ENCODE data around the gene LSAMP.

The LSAMP gene

DNA sequence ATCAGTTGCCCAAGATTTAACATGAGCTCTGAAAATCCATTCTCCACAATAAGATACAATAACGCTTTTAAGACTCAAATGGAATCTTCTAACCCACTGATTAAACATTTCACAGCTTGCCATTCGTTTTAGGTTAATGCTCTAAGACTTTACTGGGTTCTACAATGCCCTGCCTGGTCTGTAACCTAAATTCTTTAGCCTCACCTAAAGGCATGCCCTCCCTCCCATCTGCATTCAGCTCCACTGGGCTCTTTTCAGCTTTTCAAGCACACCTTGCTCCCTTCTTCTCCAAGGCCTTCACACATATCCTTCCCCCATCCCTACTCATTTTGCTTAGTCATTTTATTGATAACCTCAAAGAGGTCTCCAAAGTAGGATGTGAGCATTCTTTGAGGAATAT is 290.9 kb downstream of the LSAMP start:
- DNase-seq, result no peak

DNA sequence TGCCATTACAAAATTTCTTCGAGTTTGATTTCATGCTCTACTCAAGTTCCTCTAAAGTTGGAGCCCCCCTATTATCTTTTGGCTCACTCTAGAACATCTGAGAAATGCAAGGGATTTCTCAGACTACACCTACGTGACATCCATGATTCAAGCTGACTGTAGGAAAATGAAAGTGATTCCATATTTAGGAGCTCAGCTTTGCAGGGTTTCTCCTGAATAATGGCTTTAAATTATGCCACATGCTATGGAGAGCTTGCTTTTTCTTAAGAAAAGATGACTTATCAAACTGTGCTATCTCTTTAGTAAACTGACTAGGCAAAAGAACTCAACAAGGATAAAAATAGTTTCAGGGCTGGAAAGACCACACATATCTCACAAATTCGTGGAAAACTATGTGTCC is 292.1 kb downstream of the LSAMP start:
- no peak for DNase-seq

DNA sequence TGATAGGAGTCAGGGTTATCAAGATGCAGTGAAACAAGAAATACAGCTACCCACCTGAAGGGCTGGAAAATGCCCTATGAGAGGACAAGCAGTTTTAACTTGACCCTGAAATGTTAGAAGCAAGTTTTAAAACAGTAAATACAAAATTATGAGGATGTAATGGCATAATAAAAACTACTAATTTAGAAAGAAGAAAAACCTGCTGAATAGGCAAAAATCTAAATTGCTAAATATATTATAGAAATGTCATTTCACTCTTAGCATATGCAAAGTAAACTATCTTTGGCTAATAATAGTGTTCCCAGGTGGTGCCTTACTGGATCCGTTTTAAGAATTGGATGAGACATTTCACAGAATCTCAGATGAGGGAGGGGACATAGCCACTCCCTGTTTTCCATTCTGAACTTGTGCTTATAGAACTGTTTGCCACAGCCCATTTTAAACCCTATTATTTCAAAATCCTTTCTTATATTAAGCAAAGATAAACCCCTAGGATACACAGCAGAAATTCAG is 294.6 kb downstream of the LSAMP start:
- DNase-seq, result no peak

DNA sequence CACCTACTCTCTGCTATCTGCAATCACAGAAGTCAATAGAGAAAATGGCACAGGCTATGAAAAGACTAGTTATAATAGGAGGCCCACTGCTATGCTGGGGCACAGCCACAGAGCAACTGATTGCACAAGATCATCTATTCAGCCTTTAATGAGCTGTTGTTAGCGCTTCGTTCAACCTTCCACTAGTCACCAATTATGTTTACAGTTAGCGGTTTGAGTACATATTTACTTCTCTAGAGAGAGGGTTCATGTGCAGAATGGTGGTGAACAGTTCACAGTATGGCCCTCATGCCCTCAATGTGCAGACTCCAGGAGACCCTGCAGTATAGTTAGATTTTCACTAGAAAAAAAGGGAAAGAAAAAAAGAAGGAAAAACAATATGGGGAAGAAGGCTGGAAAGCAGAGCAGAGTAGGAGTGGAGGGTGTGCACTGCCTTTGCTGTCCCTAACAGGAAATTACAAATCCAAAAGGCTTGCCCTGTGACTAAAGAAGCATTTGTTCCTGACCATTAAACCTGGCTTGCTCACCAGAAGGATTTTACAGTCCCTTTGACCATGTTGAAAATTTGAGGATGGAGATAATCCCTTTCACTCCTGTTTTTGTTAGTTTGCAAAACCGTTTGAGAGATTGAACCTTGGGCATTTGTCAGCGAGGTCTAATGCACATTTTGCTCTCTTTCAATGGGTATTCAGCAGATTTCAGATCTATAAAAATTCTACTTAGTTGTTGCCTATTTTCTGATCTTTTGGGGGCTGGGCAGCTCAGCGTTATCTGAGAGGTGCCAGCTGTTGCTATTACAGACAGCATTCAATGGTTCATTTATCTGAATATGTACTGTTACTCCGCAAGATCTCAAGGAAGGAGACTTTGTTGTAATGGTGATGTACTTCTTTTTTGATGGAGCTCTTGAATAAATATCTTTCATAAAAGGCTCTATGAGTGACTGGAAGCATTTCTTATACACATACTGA is 296.1 kb downstream of the LSAMP start:
- DNase-seq, result no peak

DNA sequence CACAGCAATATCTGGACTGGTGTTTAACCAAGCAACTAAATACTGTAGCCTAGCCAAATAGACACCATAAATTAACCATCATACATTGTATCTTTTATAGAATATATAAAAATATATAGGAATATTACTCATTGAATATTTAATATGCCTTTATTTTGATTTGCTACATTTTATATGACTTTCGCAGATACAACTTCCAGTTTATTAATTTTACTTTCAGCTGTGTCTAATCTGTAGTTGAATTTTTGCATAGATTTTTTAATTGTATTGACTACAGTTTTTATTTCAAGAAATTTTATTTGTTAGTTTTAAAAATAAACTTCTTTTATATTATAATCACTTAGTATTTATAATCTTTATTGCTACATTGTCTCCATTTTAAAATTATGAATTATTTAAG is 299.7 kb downstream of the LSAMP start:
- DNase-seq, result no peak

DNA sequence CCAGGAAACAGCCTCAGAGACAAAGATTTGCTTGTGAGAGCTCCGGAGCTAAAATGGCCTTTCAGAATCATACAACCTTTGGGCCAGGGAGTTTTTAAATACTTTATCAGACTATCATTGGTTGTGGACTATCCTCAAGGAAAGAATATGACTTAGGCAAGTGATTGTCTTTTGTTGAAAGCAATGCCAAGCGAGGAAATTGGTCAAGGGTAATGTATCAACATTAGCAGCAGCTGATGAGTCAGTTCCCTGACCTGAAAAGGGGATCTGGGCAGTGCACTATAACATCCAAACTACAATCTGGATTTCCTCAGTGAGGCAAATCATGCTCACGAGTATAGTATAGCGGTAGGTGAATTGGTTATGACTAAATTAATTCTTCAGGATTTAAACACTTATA is 303.6 kb downstream of the LSAMP start:
- DNase-seq, result no peak

DNA sequence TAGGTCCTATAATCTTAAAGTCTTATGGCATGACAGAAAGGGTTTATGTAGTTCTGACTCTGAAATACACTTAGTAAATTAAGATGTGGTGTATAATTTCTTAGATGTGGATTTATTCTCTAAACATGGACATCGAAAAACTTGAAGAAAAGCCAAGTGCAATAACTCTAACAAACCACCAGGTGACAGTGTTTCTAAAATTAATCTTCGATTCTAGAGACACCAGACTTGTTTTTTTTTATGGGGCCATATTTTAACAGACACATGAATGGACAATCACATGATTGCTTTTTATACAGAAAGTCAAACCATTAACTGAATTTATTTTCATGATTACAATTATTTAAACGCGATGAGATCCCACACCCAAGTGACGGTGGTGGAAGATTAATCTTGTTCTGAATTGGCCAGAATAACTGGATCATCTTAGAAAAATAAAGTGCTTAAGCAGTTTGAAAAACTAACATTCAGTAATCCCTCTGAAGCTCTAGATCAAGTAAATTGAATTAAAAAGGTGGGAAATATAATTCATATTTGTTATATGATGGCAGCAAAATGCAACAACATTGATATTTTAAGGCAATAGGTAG is 305.1 kb downstream of the LSAMP start:
- DNase-seq, result no peak

DNA sequence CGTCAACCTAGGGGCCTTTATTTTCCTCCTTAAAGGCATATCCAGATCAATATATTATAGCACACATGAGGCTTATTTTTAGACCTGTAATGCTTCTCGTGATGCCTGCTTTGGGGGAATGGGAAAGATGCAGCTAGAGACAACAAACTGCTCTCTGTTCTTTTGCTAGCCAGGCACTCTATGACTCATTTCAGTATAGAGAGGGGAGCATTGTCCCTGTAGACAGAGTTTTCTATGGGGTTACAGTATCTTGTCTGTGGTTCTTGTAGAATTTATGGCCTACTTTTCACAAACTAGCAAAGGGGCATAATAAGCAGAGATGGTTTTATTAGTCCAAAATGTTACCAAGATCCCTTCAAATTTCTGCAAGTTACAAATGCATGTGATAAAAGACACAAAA is 305.6 kb downstream of the LSAMP start:
- no peak for DNase-seq

DNA sequence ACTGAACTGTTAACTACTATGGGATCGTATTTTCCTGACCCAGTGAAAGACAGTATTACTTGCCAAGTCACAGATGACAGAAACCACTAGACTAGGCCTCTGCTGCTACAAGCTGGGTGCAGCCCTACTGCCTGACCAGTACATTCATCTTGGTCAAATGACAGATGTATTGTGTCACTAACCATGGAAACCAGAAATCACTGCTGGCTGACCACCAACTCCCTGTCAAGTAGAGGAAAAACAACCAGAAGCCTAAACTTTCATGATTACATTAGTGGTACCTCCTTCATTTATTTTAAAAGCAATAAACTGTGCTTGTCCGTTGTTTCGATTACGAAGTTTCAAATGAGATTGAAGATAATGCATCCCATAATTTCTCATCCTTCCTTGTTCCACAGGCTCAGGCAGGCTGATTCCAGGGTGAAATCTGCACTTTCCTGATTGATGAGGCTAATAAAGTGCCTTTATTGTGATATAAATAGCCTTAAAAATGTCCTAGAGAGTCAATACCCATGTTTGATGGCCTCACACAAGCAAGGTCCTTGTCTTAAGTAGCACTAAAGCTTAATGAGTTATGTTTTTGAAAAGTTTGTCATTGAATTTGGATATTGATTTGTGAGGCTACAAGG is 309.7 kb downstream of the LSAMP start:
- no peak for DNase-seq

DNA sequence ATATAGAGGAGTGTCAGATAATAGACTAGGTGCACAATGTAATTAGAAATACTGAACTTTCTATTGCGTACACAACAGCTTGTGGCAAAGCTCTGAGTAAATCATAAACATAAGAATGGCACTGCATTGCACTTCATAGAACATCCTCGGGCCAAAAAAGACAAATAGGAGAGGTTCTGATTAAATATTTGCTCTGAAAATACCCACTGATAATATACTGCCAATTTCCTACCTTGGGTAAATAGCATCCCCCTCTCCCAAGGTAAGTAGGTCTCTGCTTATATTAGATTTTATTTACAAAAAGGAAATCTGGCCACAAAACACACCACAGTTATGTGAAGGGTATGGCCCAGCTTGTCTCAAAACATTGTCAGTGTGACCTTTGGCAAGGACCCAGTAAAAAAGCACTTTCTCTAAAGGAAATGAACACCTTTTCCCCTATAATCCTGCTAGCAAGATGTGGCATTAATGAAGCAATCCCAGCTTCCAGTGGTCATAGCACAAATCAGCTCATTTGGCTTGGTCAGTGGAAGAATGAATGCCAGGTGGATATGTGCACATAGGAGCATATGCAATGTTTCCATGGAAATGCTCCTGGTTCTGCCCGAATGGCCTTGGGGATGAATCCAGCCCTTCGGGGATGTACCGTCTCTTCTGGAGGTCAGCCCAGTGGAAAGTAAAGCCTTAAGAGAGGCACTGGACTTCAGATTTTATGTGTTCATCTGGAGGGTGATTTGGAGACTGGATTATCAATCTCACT is 315.9 kb downstream of the LSAMP start:
- no peak for DNase-seq

DNA sequence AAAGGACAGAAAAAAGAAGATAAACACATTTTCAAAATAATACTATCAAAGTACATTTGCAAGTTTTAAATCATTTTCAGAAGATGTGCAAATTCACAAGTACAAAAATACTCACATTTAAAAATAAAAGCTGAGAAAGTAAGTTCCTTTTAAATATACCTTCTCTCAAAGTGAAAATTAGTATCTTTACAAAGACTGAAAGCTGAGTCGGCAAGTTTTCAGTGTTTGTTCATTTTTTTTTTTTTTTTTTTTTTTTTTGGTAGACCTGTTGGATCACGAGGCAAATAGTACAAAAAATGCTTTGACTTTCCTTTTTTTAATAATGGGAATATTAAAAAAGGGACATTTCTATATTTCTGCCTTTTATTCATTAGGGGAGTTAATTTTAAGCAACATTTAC is 317.8 kb downstream of the LSAMP start:
- no peak for DNase-seq

DNA sequence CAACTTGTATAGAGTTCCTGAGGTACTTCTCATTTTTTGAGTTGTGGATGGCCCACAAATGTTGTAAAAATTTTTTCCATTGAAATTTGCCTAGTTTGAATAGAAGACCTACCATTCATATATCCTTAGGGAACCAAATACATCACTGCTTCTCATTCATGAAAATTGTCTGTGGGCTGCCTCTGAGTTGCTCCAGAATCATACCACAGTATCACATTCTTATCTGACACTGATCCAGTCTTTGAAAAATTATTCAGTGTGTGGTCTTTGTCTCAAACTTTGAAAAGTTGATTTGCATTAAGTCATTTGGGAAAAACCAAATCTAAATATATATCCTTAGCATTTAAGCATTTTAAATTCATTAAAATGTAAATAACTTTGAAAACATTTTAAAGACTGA is 321.1 kb downstream of the LSAMP start:
- DNase-seq, result no peak

DNA sequence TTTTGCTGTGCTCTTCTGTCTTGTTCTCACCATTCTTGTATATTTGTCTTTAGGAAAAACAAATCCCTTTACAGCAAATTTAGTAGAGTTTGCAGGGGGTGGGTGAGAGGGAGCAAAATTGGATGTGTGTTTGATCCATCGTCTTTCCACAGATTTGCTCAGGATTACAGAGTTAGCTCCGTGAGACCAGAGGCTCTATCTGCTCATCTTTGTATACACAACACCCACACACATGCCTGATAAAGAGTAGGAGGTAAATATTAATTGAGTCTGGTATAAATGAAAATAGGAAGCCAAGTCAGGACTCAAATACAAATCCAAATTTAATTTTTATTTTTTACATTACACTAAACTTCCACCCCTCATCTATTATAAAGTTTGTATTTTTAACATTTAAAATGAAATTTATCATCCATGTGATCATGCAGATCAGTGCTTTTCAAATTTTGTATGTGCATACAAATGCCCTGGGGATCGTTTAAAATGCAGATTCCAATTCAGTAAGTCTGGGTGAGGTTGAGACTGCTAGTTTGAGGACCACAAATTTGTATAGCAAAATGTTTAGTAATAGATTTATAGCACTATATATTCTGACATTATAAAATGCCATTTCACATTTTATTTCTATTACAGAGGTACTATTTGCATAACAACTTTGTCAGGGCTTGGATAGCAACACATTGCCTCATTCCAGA is 326.7 kb downstream of the LSAMP start:
- no peak for DNase-seq

DNA sequence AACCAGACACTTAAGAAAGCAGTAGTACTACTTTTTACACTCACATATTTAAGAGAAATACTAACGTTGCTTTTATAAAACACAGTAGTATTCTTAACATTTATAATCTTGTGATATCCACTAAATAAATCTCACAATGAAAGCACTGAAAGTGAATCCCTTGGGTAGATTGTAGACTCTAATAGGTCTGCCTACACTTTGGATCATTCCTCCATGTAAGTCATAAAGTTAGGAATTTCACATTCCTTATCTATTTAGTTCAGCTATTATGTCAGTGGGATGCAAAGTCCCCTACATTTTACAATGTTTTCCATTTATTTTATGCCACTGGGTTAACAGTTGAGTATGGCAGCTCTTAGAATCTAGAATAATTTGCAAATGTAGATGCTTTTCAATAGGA is 330.7 kb downstream of the LSAMP start:
- DNase-seq, result no peak

DNA sequence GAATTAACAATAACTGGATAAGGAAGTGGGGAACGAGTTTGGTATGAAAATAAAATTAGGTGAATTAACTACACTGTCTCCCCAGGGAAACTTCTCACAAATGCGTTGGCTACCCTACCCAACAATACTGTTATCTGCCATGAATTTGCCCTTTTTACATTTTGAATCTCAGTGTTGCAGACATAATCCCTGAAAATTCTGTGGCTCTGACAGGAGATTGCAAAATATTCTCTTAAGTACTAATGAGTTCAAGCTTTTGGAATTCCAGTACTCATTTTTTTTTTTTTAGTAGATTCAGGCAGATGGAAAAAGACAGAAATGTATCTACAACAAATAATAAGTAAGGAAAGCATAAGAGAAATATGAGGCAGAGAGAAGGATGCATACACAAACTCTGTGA is 332.6 kb downstream of the LSAMP start:
- no peak for DNase-seq

DNA sequence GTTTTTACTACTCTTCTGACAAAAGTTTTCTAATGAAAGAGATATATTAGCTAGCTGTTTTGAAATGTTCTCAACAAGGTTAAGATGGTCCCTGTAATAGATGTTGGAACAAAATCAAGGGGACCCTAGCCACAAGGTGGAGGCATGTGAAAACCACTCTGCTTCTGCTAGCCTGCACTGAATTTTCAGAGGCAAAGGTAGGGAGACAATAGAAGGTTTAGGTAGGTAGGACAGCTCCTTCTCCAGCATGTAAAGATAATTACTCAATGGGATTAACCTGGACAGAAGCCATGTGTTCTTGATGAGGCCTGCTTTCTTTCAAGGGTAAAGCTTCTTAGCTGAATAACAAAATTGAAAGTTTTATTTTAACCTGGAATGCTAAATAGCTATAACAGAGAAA is 333.5 kb downstream of the LSAMP start:
- DNase-seq, result no peak

DNA sequence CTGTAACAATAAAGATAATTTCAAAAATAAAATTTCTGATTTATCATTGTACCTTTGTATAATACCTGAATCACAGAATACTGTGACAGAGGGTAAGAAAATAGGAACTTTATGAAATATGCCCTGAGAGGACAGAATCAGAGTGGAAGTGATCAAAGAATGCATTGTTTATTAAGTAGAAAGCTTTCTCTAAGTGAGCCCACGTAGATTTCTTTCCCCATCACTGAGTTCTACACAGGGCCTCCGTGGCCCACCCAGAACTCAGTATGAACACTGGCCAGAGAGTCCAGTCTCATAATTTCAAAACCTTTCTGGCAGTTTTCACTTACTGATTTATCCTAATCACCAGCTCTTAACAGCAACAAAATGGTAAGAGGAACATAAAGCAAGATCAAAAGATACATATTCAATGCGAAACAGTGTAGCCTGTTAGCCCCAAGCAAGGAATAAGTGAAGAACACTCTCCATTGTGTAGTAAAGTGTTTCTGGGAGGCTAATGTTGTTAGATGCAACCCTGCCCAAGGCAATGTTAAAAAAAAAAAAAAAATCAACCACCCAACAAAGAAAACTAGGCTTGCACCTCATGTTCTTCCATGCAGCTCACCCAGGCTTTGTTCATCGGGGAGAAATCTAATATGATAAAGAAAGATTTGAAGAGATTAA is 341.3 kb downstream of the LSAMP start:
- no peak for DNase-seq

DNA sequence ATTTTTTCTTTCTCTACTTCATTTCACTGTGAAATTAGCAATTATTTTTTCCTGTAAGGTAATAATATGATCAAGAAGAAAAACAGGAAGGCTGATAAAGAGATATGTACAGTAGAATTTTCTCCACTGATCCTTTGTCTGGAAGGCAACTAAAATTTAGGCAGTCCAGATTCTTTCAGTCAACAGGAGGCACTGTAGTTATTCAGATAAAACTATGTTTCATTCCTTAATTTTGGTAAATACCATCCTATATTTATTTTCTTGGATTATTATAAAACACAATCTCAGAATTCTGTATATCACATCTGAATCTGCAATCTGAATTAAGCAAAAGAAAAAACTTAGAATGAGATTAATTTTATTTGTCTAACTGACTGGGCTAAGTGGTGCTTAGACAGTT is 343.2 kb downstream of the LSAMP start:
- DNase-seq, result no peak

DNA sequence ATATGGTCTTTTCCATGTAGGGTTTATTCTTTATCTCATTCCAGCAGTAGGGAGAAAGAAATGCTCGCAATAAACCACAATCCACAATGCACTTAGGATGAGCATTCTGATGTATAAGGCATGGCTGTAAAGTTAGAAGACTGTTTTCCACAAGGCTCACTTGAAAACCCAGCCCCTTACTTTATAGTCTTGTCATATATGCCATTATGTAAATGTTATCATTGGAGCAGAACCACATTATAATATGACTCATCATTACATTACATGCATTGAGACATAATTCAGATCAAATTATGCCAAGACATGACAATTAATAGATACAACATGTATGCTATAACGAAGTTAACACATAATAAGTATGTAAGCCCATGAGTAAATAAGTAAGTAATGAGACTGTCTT is 348.1 kb downstream of the LSAMP start:
- DNase-seq, result no peak

DNA sequence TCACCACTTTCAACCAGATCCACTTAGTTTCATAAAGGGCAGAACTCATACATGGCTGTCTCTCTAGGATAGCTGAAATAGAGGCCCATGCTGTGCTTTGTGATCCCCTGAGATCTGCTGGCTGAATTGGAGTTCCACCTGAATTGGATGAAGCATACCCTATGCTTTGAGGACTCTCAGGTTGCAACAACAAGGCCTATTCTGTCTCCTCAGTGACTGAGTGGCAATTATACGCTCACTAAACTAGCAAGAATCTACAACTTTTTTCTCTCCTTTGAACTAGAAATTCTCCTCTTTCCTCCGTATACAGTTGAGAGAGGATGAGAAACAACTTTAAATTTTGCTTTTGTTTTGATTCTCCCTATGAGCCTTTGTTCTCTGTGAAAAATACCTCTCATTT is 348.7 kb downstream of the LSAMP start:
- DNase-seq, result no peak

DNA sequence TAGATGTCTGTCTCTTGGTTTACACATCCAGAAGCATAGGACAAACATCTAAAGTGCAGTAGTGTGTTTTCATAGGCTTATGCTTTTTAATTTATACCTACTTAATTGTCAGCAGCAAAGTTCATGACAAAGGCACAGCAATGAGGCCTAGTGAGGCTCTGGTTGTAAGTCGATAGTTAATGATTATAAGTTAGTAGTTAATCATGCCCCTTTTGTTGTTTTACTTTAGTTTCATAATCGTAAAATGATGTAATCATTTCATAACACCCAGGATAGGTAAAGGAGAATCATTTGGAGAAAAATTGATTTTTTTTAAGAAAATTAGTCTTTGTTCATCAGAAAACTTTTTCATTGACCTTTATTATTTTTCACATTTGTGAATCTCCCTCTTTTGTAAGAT is 351.9 kb downstream of the LSAMP start:
- no peak for DNase-seq

DNA sequence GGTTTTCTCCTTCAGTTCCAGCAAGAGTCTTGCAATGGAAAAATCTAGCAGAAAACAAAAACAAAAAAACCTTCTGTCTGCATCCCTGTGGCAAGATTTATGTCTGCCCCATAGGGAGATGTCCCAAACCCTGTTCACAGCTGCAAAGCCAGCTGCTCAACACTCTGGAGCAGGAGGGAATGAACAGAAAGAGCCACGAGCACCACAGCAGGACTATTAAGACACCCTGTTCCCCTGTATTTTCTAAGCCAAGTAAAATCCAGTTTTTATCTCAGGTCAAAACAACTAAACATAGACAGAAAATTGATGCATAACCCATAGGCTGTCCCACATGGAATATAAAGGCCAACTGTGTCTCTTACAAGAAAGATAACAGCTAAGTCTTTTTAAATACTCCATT is 357.9 kb downstream of the LSAMP start:
- DNase-seq, result no peak

Measured in CD4-positive, alpha-beta T cell treated with Interleukin-6 for 4 hours (primary cell).